Measurements from ENCODE around the gene SMIM20. TPM values are rescaled to one million over a fixed set of nuclear protein-coding genes. Genes with fewer than 3 reads are reported as not detected.

Gene SMIM20
- polyA plus RNA-seq, 1 donor from 2014 or later, result 19.1 TPM

GRCh38 chr4:25896776-25897539 is 17.1 kb upstream of the SMIM20 start:
- Histone ChIP-seq H3K4me3 (ENCODE audit: low read length) (no peak overlapping the region), H3K79me2 (replicated peaks; ENCODE audit: insufficient read depth, low read length) (no peaks in the 10 kb centered on the region), H3K36me3 (ENCODE audit: insufficient read depth, low read length) (no peaks in the 10 kb centered on the region), H3K9ac (ENCODE audit: low read length) (no peak overlapping the region), H4K20me1 (ENCODE audit: insufficient read depth) (no peaks in the 10 kb centered on the region), H3K4me2 (ENCODE audit: low read length) (no peak overlapping the region), H3K9me3 (ENCODE audit: low read length) (no peaks in the 10 kb centered on the region), H2AFZ (ENCODE audit: low read depth, low read length) (no peak overlapping the region), H3K27ac (ENCODE audit: low read length) (no peak overlapping the region), H3F3A (ENCODE audit: insufficient read depth, low read length, poor library complexity, severe bottlenecking) (no peaks in the 10 kb centered on the region), H3K9me2 (ENCODE audit: insufficient read depth, low read length) (no peaks in the 10 kb centered on the region), H3K27me3 (ENCODE audit: insufficient read depth, low read depth, low read length) (no peaks in the 10 kb centered on the region)
- no peak for TF ChIP-seq MXI1 (conservative IDR thresholded peaks at IDR 0.05; ENCODE audit: poor library complexity, severe bottlenecking)
- no peak for TF ChIP-seq REST (IDR thresholded peaks at IDR 0.05; ENCODE audit: borderline replicate concordance)
- no peak for TF ChIP-seq EP300 (conservative IDR thresholded peaks at IDR 0.05; ENCODE audit: poor library complexity, severe bottlenecking)
- TF ChIP-seq EZH2 (IDR thresholded peaks at IDR 0.05; ENCODE audit: borderline replicate concordance, insufficient read depth, low read length, poor library complexity, severe bottlenecking), result no peak
- TF ChIP-seq RAD21 (conservative IDR thresholded peaks at IDR 0.05), result no peak
- TF ChIP-seq CTCF (IDR thresholded peaks at IDR 0.05; ENCODE audit: poor library complexity, severe bottlenecking), result no peak
- TF ChIP-seq TAF1 (IDR thresholded peaks at IDR 0.05; ENCODE audit: low read depth), result no peak
- no peak for TF ChIP-seq SMC3 (conservative IDR thresholded peaks at IDR 0.05; ENCODE audit: poor library complexity)
- no peak for TF ChIP-seq POLR2AphosphoS5 (IDR thresholded peaks at IDR 0.05)

GRCh38 chr4:25900310-25900709 is 13.7 kb upstream of the SMIM20 start:
- no peak for TF ChIP-seq CTCF (IDR thresholded peaks at IDR 0.05; ENCODE audit: poor library complexity, severe bottlenecking)
- TF ChIP-seq EP300 (conservative IDR thresholded peaks at IDR 0.05; ENCODE audit: poor library complexity, severe bottlenecking), result no peak
- TF ChIP-seq EZH2 (IDR thresholded peaks at IDR 0.05; ENCODE audit: borderline replicate concordance, insufficient read depth, low read length, poor library complexity, severe bottlenecking), result no peak
- TF ChIP-seq POLR2AphosphoS5 (IDR thresholded peaks at IDR 0.05), result no peak
- no peak for TF ChIP-seq REST (IDR thresholded peaks at IDR 0.05; ENCODE audit: borderline replicate concordance)
- H4K20me1 ChIP-seq (ENCODE audit: insufficient read depth), result no peaks in the 10 kb centered on the region
- H3K27me3 ChIP-seq (ENCODE audit: insufficient read depth, low read depth, low read length), result no peaks in the 10 kb centered on the region
- no peaks in the 10 kb centered on the region for H3F3A ChIP-seq (ENCODE audit: insufficient read depth, low read length, poor library complexity, severe bottlenecking)
- no peak overlapping the region for H2AFZ ChIP-seq (ENCODE audit: low read depth, low read length)
- no peak overlapping the region for H3K4me3 ChIP-seq (ENCODE audit: low read length)
- H3K79me2 ChIP-seq (replicated peaks; ENCODE audit: insufficient read depth, low read length), result no peaks in the 10 kb centered on the region
- no peaks in the 10 kb centered on the region for H3K36me3 ChIP-seq (ENCODE audit: insufficient read depth, low read length)
- H3K4me2 ChIP-seq (ENCODE audit: low read length), result no peak overlapping the region
- no peak overlapping the region for H3K27ac ChIP-seq (ENCODE audit: low read length)
- H3K9ac ChIP-seq (ENCODE audit: low read length), result no peak overlapping the region
- H3K9me3 ChIP-seq (ENCODE audit: low read length), result no peaks in the 10 kb centered on the region
- H3K9me2 ChIP-seq (ENCODE audit: insufficient read depth, low read length), result no peaks in the 10 kb centered on the region
